Activated naive CD4-positive, alpha-beta T cell treated with anti-CD3 and anti-CD28 coated beads, Interleukin-2, amount 50 U/mL, for 16 hours (primary cell): ENCODE results near the gene ANAPC1.
"Not testable (repeated sequence)": the region's sequence is repeated elsewhere in the genome, so short reads cannot be mapped to it uniquely, and the experiment has no call there.

ENCODE experiments used
- DNase-seq: peaks from one replicate; pipeline ENCODE4 v3.0.0-alpha.2; 2020

ANAPC1 gene

DNA sequence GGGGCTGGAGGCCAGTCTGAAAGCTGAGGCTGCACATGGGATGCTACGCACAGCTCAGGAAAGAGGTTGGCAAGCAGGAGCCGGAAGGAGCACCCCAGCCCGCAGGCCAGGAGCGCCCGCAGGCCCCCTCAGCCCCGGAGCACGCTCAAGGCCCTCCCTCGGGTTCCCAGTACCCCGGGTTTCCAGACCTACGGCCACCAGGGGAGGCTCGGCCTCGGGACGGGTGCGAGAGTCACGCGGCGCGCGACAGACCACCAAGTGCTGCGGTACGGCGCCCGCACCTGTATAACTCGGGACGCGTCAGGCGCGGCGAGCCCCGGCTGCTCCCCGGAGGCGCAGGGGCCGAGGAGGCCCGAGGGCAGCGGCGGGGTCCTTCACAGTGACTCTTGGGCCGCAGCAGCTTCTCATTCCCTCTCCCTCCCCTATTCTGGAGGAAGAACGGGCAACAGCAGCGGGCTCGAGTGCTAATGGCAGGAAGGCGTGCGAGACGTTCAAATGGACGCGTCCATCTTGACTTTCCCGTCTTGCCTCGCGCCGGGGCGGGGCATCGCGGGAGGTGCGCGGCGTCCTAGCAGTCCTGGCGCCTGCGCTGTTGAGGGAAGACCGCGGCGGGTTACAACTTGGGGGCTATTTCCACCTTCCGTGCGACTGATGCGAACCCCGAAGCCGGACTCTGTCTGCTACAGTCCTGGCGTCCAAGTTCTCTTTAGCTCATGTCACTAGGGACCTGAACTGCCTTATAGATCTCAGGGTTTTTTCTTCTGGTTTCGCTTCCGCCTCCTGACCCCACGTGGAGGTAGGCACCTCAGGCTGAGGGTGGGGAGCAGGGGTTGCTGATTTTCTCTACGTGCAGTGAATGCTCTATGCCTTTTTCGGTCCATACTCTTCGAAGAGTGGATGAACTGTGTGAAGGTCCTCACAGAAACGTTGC is at the start of gene ANAPC1:
ANAPC1 (minus strand) TSS at position 533 of the 931 bp plus-strand sequence. CDS start 3,368 bp downstream, outside the sequence.
- DNase-seq = peak; percentile 91

GRCh38 chr2:111932841-111933291 is 48.9 kb upstream of the ANAPC1 start:
- DNase-seq = no peak

GRCh38 chr2:111930875-111931274 is 46.9 kb upstream of the ANAPC1 start:
- DNase-seq = no peak

DNA sequence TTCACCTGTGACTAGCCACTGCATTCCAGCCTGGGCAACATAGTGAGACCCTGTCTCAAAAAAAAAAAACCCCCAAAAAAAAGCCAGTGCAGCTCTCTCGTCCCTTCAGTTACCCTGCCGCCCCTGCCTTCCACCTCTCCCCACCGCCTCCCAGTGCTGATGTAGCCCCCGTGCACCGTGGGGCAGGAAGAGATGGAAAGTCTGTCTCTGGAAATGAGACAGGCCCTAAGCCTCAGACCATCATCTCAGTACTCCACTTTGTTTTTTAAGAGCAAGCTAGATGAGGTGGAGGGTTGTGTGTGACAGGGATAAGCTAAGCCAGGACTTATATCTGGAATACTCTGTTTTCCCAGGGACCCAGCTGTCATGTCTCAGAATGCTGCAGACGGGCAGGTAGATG is 46.4 kb upstream of the ANAPC1 start:
- DNase-seq = no peak

DNA sequence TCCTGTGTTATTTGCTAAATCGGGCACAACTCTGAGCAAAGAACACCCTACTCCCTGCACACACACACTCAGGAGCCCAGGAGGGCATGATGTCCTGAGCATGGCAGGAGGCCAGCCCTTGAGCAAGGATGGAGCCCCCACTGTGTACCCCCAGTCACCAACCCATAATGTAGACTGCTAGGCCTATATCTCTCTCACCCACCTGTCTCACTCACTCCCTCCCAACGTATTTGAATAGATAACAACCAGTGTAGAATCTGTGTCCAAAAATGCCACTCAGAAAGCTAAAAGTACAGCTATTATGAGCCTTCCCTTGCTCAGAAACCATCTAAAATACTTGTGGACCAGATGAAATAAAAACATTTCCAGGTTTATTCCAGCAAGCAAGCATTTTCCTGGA is 43.7 kb upstream of the ANAPC1 start:
- no peak for DNase-seq

DNA sequence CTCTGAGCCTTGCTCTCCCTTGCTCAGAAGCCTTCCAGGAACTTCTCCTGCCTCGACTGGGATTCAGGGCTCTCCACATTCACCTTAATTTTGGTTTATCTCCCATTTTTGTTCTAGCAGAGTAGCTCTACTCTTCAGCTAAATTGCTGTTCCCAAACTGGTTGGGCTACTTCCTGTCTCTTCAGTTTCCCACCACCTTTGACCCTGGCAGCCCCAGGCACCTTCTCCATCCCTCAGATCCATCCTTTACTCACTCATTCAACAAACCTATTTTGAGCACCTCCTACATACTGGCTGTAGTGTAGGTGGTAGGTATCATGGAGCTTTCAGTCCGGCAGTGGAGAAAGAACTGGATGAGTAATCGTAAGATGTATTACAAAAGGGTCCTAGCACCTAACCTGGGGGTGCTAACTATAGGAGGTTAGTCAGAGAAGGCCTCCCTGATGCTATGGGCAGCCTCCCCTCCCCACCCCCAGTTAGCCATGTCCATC is 40.7 kb upstream of the ANAPC1 start:
- no peak for DNase-seq

DNA sequence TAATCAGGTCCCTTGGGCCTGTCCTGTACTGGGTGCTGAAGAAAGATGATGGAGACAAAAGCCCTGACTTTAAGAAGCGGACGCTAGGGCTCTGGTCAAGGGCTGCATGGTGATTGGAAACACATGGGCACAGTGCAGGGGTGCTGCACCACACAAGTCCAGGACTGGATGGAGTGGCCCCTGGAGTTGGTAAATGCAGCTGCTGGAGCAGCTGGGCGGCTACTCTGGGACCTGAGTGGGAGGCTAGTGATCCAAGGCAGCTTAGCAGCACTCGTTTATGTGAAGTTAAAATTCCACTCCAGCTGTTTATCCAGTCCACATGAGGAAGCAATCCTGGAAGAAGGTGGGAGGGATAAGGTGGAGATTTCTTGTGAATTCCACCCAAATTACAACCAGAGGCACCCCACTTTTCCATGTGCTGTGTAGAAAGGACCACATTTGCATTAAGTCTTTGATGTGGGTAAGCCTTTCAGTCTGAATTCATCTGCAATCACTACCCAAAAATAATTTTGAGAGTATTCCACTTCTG is 39.3 kb upstream of the ANAPC1 start:
- DNase-seq = no peak

DNA sequence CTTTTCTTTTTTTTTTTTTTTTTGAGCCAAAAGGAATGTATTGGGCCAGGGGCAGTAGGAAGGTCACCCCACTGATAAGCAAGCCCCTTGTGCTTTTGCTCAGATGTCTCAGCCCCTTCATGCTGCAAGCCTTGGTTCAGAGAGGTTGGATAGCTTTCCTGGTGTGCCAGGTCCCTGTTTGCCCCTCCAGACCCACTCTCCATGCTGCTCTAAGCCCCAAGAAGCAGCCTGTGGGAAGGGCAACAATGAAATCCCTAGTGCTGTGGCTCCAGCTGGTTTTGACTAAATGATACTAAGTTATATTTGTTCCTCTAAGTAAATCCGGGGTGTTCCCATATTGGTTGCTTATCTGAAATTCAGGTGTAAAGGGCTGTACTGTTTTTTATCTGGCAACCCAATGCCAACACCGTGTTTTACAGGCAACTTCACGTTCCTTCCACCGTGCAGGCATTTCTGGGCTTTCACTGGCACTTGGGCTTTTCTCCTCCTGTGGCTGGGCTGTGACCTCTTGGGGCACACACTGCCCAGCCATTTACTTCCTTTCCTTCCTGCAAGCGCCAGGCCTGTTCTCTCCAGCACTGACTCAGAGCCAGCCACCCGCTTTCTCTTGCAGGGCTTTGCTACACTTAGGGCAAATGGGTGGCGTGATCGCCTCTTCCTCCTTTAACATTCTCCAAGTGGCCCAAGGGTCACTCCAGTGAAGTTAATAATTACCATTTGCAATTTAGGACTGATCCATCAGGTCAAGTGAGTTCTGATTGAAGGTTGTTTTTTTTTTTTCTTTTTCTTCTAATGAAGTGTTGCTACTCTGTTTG is 36.0 kb upstream of the ANAPC1 start:
- DNase-seq = no peak

DNA sequence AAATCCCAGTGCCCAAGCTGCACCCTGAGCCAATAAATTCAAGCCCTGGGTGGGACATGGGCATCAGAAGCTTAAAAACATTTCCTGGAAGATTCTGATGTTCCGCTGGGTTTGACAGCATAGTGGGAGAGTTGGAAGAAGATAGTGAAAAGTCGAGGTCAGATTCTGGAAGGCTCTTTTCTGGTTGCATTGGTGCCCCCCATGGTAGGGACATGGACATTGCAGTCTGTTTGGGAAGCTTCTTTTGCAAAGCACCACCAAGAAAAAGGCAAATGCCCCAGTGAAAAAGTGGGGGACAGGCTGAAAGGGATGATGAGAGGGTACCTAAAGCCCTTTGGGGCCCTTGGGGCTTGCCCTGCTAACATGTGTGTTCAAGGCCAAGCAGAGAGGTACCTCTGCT is 35.4 kb upstream of the ANAPC1 start:
- DNase-seq = no peak

- DNase-seq = no peak
Observed at GRCh38 chr2:111918383-111918806, 34.4 kb upstream of the ANAPC1 start.

DNA sequence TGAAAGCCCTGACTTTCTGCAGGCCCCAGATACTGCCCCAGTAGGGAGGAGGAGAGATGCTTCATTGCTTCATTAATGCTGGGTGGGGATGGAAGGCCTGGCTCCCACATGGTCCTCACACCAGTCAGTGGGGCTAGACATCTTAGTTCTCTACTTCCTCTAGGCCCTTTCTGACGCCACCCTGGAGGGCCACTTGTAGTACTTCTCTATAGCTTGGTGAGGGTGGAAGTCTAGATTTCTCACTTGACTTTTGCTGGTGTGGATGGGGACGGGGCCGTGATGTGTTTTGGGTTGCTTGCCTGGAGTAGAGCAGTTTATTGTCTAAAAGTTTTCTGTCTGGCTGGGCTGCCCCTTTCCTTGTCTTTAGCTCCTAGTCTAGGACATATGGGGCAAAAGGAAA is 33.1 kb upstream of the ANAPC1 start:
- no peak for DNase-seq

DNA sequence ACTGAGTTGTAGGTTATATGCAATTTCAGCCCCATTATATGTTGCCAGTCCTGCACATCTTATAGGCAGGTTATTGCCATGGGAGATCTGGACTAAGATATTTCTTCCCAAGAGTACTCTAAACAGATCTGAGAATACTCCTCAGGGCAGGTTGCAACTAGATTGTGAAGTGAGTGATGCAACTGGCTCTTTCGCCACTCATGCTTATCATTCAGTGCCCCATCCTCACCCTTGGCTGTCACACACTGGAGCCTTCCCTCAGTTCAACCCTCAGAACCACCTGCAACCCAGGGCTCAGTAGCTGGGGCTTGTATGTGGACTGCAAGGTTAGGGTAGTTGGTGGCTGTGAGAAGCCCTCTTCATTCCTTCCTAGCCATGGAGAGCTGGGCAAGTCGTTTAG is 28.6 kb upstream of the ANAPC1 start:
- DNase-seq = no peak

DNA sequence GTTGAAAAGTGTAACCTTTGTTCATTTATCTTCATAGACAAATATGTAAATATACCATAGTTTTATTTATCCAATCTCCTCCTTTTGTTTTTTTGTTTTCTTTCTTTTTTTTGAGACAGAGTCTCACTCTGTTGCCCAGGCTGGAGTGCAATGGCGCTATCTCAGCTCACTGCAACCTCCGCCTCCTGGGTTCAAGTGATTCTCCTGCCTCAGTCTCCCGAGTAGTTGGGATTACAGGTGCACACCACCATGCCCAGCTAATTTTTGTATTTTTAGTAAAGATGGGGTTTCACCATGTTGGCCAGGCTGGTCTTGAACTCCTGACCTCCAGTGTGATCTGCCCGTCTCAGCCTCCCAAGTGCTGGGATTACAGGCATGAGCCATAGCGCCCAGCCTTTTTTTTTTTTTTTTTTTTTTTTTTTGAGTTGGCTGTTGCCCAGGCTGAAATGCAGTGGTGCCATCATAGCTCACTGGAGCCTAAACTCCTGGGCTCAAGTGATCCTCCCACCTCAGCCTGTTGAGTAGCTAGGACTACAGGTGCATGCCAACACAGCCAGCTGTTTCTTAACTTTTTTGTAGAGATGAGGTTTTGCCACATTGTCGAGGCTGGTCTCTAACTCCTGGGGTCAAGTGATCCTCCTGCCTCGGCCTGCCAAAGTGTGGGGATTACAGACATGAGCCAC is 27.4 kb upstream of the ANAPC1 start:
- DNase-seq = not testable (repeated sequence)

DNA sequence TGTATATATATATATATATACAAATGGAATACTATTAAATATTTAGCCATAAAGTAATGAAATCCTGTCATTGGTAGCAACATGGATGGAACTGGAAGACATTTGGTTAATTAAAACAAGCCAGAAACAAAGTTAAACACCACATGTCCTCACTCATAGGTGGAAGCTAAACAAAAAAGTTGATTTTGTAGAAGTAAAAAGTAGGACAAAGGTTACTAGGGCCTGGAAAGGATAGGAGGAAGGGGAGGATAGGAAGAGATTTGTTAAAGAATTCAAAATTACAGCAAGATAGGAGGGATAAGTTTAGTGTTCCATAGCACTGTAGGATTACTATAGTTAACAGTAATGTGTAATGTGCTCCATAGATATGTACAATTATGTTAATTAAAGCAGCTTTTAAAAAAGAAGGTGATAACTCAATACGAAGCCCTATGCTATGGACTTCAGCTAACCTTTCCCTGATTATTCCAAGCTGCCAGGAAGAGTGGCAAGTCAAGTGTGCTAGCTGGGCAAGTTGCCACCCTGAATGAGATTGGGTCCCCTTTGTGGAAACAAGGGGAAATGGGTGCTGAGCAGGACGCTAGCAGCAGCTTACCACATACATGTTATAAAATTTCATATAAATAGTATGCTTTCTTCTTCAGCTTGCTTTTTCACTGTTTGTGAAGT is 26.8 kb upstream of the ANAPC1 start:
- no peak for DNase-seq

DNA sequence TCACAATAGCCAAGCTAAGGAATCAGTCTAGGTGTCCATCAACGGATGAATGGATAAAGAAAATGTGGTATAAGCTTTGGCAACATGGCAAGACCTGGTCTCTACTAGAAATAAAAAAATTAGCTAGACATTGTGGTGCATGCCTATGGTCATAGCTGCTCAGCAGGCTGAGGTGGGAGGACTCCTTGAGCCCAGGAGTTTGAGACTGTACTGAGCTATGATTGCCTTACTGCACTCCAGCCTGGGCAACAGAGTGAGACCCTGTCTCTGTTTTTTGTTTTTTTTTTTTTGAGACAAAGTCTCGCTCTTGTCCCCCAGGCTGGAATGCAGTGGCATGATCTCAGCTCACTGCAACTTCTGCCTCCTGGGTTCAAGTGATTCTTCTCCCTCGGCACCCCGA is 26.0 kb upstream of the ANAPC1 start:
- DNase-seq = not testable (repeated sequence)

GRCh38 chr2:111909079-111909478 is 25.1 kb upstream of the ANAPC1 start:
- DNase-seq = no peak

DNA sequence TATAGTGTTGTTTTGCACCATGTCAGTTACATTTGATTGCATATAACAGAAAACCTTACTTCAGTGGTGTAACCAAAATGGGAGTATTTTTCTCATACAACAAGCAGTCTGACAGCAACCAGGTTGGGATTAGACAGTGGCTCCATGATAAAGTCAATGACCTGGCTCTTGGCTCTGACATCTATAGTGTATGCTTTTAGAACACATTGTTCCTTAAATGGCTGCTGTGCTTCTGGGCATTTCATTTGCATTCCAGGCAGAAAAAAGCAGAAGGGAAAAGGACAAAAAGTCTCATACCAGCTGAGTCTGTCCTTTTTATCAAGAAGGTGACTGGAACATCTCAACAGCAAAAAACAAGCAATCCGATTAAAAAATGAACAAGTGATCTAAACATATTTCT is 24.6 kb upstream of the ANAPC1 start:
- DNase-seq = no peak

DNA sequence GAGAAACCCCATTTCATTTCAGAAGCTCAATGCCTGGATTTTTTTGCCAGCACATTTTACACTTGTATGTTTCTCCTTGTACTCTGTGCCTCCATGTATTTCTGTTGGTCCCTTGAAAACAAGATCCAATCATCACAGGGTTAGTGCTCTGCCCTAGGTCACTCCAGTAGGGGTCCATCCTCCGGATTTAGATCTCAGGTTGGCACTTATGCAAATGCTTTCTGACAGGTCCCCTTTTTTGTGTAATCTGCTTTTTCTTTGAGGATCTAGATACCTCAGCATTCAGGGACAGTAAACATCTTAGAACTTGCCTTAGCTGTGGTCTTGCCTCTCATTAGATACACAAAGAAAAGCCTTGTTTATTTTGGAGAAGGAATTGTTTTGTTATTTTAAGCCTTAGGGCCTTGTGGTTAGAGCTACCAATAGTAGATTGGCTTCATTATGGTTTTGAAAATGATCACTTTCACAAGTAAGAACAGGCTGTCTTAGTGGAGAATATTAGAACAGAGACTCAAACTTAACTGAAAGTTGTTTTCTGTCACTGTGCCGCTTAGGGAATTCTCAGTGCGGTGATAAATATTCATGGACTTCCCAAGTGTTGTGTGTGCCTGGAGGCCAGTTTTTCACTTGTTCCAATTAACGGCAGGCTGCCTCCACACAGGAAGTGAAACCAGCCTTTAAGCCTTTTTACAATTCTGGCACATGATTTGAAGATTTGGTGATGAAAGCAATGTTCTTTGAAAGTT is 22.2 kb upstream of the ANAPC1 start:
- DNase-seq = no peak

DNA sequence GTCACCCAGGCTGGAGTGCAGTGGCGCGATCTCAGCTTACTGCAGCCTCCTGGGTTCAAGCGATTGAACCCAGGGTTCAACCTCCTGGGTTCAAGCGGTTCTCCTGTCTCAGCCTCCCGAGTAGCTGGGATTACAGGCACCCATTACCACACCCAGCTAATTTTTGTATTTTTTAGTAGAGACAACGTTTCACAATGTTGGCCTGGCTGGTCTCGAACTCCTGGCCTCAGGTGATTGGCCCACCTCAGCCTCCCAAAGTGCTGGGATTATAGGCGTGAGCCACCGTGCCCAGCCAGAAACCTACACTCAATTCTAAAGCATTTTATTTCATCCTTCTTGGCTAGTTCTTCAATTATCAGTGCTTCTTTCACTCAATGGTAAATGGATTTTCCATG is 21.5 kb upstream of the ANAPC1 start:
- not testable (repeated sequence) for DNase-seq

- DNase-seq = no peak
Observed at GRCh38 chr2:111904726-111905474, 20.9 kb upstream of the ANAPC1 start.
